HG03159 (cell line): ENCODE results near the gene KRT82.
"Not testable (repeated sequence)": the region's sequence is repeated elsewhere in the genome, so short reads cannot be mapped to it uniquely, and the experiment has no call there.

Source experiments
- ATAC-seq: cut with Tn5 transposase; IDR thresholded peaks from one replicate; pipeline ENCODE4 v1.9.1; 2021; ENCODE audit warnings: mild to moderate bottlenecking, moderate library complexity; ENCODE audit not compliant: unreplicated experiment

KRT82 gene

DNA sequence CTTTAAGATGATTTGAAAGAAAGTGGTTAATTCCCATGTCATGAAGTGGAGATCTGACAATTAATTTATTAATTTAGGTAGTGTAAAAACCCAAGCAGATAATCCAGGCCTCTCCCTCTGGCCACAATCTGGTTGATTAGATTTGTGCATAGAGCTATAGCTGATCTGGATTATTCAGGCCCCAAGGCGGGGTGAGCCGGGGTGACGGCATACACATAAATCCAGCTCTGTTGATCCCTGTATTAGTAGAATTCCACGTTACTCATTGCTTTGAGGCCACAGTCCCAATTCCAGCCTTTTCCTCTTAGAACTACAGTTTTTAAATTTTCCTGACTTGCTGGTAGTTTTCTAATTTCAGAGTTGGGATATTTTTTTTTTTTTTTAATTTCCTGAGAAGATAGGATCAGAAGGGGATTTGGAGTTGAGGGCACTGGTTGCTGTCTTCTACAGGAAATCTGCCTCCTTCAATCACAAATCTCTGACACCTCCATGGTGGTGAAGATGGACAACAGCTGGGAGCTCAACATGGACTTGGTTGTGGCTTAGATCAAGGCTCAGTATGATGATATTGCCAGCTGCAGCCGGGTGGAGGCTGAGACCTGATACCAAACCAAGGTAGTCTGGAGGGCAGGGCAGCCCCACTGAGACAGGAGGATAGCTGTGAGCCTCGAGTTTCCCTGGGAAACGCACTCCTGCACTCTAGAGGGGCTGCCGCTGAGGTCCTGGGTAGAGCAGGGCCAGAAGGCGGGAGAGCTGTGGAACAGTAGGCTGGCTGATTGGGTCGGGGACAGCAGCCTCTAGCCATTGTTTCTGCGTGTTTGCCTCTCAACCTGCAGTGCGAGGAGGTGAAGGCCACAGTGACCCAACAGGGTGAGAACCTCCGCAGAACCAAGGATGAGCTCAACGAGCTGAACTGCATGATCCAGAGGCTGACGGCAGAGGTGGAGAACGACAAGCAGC, 58.3 kb downstream of the KRT82 start:
- ATAC-seq = no peak

DNA sequence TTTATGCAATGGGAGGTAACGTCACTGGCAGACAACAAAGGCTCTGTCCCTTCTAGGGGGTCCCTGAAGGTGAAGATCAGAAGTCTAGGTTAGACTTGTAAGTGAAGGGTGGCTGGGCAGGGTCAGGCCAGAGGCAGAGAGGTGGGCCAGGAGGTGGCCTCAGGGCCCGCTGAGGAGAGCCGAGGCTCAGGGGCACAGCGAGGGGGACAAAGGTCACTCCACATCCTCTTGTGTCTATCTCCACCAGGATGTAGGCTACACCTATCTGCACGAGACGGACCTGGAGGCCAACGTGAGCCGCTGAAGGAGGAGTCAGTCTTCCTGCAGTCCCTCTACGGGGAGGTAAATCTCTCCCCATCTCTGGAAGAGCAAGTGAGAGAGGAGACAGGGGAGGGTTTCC, 59.1 kb downstream of the KRT82 start:
- ATAC-seq = no peak

DNA sequence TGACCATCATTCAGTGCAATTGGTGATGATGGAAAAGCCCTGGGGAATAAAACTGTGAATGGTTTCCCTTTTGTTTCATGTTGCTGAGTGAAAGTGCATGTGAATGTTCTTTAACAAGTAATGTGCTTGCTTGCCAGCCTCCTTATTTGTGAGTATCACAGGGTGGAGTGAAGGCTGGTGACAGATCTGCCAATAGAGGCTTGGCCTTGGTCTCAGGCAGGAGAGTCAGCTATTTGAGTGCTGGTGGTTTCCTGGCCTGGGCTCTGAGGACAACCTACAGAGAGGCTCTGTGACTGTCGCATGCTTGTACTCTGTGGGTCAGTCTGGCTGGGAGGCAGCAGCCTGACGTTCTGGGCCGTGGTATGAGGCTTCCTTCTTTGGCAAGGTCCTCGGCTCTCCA, 59.5 kb downstream of the KRT82 start:
- ATAC-seq = no peak

DNA sequence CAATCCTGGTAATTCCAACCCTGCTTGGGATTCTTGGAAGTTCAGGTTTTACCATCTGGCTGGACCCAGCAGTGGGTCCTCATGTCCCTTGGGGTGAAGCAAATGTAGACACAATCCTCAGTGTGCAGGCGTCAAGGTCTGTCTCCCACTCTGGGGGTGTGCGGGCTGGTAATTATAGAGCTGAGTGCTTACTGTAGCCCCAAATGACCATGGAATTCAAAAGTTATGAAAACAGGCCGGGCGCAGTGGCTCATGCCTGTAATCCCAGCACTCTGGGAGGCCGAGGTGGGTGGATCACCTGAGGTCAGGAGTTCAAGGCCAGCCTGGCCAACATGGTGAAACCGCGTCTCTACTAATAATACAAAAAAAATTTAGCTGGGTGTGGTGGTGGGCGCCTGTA, 61.1 kb downstream of the KRT82 start:
- not testable (repeated sequence) for ATAC-seq

DNA sequence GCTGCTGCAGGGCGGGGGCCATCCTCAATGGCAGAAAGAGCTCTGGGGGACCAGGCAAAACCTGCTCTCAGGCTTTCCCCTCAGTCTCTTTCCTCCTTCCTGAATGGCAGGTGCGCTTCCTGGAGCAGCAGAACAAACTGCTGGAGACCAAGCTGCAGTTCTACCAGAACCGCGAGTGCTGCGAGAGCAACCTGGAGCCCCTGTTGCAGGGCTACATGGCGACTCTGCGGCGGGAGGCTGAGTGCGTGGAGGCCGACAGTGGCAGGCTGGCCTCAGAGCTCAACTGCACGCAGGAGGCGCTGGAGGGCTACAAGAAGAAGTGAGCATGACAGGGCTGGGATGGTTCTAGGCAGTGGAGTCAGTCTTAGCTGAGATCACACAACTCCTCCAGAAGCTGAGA, 62.0 kb downstream of the KRT82 start:
- ATAC-seq = no peak
